GM19099 (cell line): ENCODE data around the gene ALG9.

Experiments used
- POLR2A ChIP-seq: IDR thresholded peaks from 3 replicates; pipeline ENCODE4 v1.6.1; 2011; ENCODE audit warnings: low read depth; ENCODE audit not compliant: insufficient read length; ENCODE audit errors: extremely low read depth

ALG9 gene

GRCh38 chr11:111851636-111852035, 19.7 kb downstream of the ALG9 start:
- no peak for TF ChIP-seq POLR2A

GRCh38 chr11:111851067-111851466, 20.3 kb downstream of the ALG9 start:
- no peak for TF ChIP-seq POLR2A

DNA sequence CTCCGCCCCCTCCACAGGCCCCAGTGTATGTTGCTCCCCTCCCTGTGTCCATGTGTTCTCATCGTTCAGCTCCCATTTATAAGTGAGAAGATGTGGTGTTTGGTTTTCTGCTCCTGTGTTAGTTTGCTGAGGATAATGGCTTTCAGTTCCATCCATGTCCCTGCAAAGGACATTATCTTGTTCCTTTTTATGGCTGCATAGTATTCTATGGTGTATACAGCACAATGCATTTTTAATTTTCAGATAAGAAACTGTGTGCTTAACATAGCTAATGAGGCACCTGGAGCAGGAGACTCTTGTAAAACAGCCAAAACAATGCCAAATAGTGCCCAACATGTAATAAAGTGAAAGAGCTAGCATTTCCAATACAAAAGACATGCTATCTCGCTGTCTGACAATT, 21.8 kb downstream of the ALG9 start:
- no peak for TF ChIP-seq POLR2A

DNA sequence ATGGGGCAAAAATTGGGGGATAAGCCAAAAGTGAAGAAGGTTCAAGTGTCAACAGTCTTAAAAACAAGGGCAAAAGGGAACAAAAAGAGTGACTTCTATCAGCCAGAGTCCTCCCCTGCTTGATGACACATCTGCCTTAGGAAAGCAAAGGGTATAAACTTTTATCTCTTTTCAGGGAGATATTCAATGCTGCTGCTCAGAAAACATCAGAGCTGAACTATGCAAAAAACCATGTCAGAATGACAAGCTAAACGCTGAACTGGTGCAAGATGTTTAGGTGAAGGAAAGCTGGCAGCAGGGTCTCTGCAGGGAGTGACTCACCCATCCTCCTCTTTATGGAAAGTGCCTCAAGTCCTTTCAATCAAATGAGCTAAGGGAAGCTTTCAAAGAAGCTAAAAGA, 24.7 kb downstream of the ALG9 start:
- TF ChIP-seq POLR2A: no peak

DNA sequence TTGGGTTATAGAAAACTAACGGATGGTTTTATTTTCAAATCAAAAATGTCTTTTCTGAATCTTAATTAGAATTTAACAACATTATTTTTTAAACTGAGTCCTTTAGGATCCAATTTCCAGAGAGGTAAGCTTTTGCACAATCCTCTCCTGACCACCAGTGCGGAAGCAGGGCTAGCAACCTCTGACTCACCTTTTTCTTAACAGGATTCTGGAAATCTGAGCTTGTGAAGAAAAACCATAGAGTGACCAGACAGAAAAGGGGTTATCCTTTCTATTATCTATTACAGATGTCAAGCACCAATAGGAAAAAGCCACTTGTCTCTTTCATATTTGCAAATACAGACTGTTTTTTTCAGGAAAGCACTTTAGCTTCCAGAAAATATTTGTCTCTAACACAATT, 25.3 kb downstream of the ALG9 start:
- no peak for TF ChIP-seq POLR2A

DNA sequence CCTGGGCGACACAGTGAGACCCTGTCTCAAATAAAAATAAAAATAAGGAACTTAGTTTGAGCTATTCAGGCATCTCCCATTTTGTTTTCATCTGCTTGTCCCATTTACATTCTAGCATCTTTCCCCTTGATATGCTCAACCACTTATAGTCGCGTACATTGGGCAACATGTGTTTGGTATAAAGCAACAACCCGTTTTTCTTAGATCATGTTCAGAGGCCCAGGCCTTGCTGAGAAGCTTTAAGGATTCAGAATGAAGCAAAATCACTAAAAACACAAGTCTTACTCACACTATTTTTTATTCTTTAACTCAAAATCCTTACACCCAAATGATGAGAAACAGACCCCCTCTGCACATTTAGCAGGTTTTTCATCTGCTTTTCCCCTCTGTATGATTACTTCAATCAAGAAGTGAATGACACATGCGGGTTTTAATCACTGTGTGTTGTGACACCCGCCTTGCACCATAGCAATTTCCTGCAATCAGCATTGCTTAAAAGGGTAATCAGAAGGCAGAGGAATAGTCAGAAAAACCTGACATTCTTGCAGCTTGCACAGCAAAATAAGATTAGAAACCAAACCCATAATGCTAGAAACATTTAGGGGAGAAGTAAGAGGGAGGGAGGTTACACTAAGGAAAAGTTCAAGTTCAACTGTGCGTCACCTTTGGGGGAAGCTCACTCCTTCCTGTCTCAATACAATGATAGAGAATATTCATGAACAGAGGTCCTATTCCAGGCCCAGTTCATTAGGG, 25.9 kb downstream of the ALG9 start:
- TF ChIP-seq POLR2A: no peak

- TF ChIP-seq POLR2A: no peak
These were observed 27.7 kb downstream of the ALG9 start for GRCh38 chr11:111843661-111844060.

GRCh38 chr11:111841370-111842053, 29.9 kb downstream of the ALG9 start:
- TF ChIP-seq POLR2A: no peak

DNA sequence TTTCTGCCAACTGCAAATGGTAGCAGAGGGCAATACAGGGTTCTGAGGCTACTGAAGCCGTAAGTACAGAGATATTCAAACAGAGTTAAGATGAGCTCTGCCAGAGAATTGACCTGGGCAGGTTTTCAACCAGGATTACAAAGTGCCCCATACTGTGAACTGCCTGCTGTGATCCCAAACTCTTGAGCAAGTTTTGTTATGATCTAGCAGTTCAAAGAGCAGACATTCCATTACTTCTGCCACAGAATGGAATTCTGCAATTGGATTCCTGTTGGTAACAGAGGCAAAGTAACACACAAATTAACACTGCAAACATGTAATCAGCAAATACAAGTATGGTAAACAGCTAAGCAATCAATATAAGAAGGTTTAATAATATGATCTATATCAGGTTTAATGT, 31.2 kb downstream of the ALG9 start:
- TF ChIP-seq POLR2A: no peak

GRCh38 chr11:111838054-111838453, 33.3 kb downstream of the ALG9 start:
- no peak for TF ChIP-seq POLR2A

DNA sequence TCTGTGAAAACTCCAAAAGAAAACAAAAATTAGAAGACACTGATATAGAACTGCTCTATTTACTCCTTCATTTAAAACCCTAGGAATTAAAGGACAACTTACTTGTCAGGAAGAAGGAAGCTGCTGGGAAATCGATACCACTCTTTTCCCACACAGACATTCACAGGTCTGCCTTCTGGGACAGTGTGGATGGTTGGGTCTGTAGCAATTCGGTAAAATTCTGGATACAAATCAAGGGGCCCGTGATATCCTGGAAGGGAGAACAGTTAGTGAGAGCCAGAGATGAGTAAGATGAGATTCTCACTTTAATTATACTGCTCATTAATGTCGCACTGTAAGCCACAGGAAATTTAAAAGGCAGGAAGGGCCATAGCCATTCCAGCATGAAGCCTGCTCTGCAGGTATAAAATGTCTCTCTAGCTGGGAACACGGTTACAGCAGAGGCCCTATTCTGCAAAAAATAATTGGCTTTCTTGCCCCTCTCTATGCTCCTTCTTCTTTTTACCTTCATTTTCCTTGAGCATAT, 34.0 kb downstream of the ALG9 start:
- TF ChIP-seq POLR2A: no peak

GRCh38 chr11:111836721-111837120, 34.7 kb downstream of the ALG9 start:
- TF ChIP-seq POLR2A: no peak

GRCh38 chr11:111836162-111836561, 35.2 kb downstream of the ALG9 start:
- no peak for TF ChIP-seq POLR2A

GRCh38 chr11:111835665-111836064, 35.7 kb downstream of the ALG9 start:
- TF ChIP-seq POLR2A: no peak

DNA sequence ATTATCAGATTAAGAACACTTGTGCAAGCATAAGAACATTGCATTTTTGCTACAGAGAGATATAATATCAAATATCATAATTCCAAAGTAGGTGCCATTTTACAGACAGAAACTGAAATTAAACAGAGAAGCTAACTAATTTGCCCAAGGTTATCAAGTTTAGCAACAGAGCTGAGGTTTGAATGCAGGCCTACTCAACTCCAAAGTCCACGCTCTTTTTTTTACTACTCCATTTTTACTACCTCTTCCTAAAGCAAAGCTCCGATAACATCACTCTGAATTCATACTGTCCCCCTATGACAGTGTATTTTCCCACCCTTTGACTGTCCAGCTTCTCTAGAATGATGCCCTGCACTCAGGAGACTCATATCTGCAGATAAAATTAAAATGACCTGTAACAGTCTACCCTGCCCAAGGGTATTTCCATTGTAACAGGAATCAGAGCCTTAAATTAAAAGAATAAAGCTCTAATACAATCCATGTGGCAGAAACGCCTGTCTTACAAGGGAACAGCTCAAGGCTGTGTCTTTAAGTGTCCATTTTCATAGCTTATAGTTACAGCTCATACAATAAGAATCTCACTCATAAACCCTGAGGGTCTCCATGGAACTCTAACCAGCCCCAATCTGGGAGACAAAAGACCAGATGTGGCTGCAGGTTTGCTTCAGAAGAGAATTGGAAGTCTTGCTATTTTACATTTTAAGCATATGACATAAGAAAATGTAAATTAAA, 36.8 kb downstream of the ALG9 start:
- no peak for TF ChIP-seq POLR2A
